HEK293 (cell line): Measurements from ENCODE around the gene FRMD4A.

Source experiments
- CTCF ChIA-PET: fragments of 350-600 bp; formaldehyde crosslinking; extraction: SDS; loops from one replicate; lab custom pipeline; 2021; ENCODE audit warnings: antibody characterized with exemption; lab: Yijun Ruan, JAX
- POLR2A ChIA-PET: fragments of 300-600 bp; formaldehyde crosslinking; extraction: SDS; loops from one replicate; lab custom pipeline; 2020; ENCODE audit warnings: antibody characterized with exemption, inconsistent platforms; lab: Yijun Ruan, JAX
- H3K27ac ChIP-seq: fragments of 200-500 bp; sonication (Bioruptor generic); 2 replicates; pipeline ENCODE4 v1.5.1; 2014; ENCODE audit warnings: low read depth, low read length, control low read depth, inconsistent platforms; ENCODE audit errors: extremely low read depth
- H3K36me3 ChIP-seq, 2 experiments: fragments of 200-500 bp in 1 of 2; sonication (Bioruptor generic) in 1 of 2; 1 replicate in 1 of 2; 2 replicates in 1 of 2; pipeline ENCODE4 v1.5.1; 2014 to 2017; ENCODE audit warnings: inconsistent platforms in 2 of 2, low read length in 2 of 2; ENCODE audit not compliant: control insufficient read depth in 2 of 2, insufficient read depth in 1 of 2
- H3K4me1 ChIP-seq: fragments of 200-500 bp; sonication (Bioruptor generic); 2 replicates; pipeline ENCODE4 v1.5.1; 2014; ENCODE audit warnings: mild to moderate bottlenecking, low read length, inconsistent platforms; ENCODE audit not compliant: control insufficient read depth, insufficient read depth
- H3K4me3 ChIP-seq: 2 replicates; pipeline ENCODE4 v1.5.1; 2011; ENCODE audit warnings: low read depth, mild to moderate bottlenecking, control low read depth, low read length, moderate library complexity
- H3K9me3 ChIP-seq: fragments of 200-500 bp; sonication (Bioruptor generic); 2 replicates; pipeline ENCODE4 v1.5.1; 2014; ENCODE audit warnings: low read depth, low read length, inconsistent platforms; ENCODE audit not compliant: control insufficient read depth, insufficient read depth
- BCL11B ChIP-seq: fragments of 450-650 bp; formaldehyde crosslinking; IDR thresholded peaks from 2 replicates; pipeline ENCODE4 v1.5.1; 2016; ENCODE audit warnings: low read depth, missing biosample characterization, missing genetic modification characterization
- GFI1B ChIP-seq: fragments of 450-650 bp; formaldehyde crosslinking; IDR thresholded peaks from 2 replicates; pipeline ENCODE4 v1.5.1; 2016; ENCODE audit warnings: missing biosample characterization, missing genetic modification characterization
- HOXA7 ChIP-seq: sonication (generic); formaldehyde crosslinking; IDR thresholded peaks from 2 replicates; pipeline ENCODE4 v1.8.1; 2022; ENCODE audit warnings: missing genetic modification reagents, borderline replicate concordance
- MZF1 ChIP-seq: fragments of 450-650 bp; formaldehyde crosslinking; IDR thresholded peaks from 2 replicates; pipeline ENCODE4 v1.5.1; 2017; ENCODE audit warnings: missing biosample characterization, missing genetic modification characterization, borderline replicate concordance
- PRDM2 ChIP-seq: fragments of 450-650 bp; formaldehyde crosslinking; IDR thresholded peaks from 2 replicates; pipeline ENCODE4 v1.5.1; 2016; ENCODE audit warnings: missing biosample characterization, missing genetic modification characterization, borderline replicate concordance
- SP3 ChIP-seq: fragments of 450-650 bp; formaldehyde crosslinking; IDR thresholded peaks from 2 replicates; pipeline ENCODE4 v1.5.1; 2016; ENCODE audit warnings: missing biosample characterization, missing genetic modification characterization
- ZBTB1 ChIP-seq: fragments of 450-650 bp; formaldehyde crosslinking; IDR thresholded peaks from 2 replicates; pipeline ENCODE4 v1.5.1; 2016; ENCODE audit warnings: missing biosample characterization, missing genetic modification characterization
- ZFP3 ChIP-seq: fragments of 450-650 bp; formaldehyde crosslinking; IDR thresholded peaks from 2 replicates; pipeline ENCODE4 v1.5.1; 2016; ENCODE audit warnings: low read depth, missing biosample characterization, missing genetic modification characterization
- ZFP69B ChIP-seq: fragments of 450-650 bp; formaldehyde crosslinking; IDR thresholded peaks from 2 replicates; pipeline ENCODE4 v1.5.1; 2016; ENCODE audit warnings: missing biosample characterization, missing genetic modification characterization
- ZNF23 ChIP-seq: fragments of 450-650 bp; formaldehyde crosslinking; IDR thresholded peaks from 2 replicates; pipeline ENCODE4 v1.5.1; 2016; ENCODE audit warnings: missing biosample characterization, missing genetic modification characterization, borderline replicate concordance
- ZNF302 ChIP-seq: fragments of 450-650 bp; formaldehyde crosslinking; IDR thresholded peaks from 2 replicates; pipeline ENCODE4 v1.5.1; 2016; ENCODE audit warnings: missing biosample characterization, missing genetic modification characterization, low read depth
- ZNF366 ChIP-seq: fragments of 450-650 bp; formaldehyde crosslinking; conservative IDR thresholded peaks from 2 replicates; pipeline ENCODE4 v1.5.1; 2016; ENCODE audit warnings: missing biosample characterization, missing genetic modification characterization
- ZNF449 ChIP-seq: fragments of 450-650 bp; formaldehyde crosslinking; IDR thresholded peaks from 2 replicates; pipeline ENCODE4 v1.5.1; 2017; ENCODE audit warnings: missing biosample characterization, mild to moderate bottlenecking, missing genetic modification characterization, moderate library complexity
- ZNF558 ChIP-seq: fragments of 450-650 bp; formaldehyde crosslinking; IDR thresholded peaks from 2 replicates; pipeline ENCODE4 v1.5.1; 2016; ENCODE audit warnings: missing biosample characterization, missing genetic modification characterization
- ZNF585B ChIP-seq: fragments of 450-650 bp; formaldehyde crosslinking; IDR thresholded peaks from 2 replicates; pipeline ENCODE4 v1.5.1; 2016; ENCODE audit warnings: missing biosample characterization, missing genetic modification characterization
- ZNF596 ChIP-seq: fragments of 450-650 bp; IDR thresholded peaks from 2 replicates; pipeline ENCODE4 v1.5.0; 2018; ENCODE audit warnings: missing biosample characterization, mild to moderate bottlenecking, missing genetic modification characterization, moderate library complexity
- ZNF660 ChIP-seq: fragments of 450-650 bp; IDR thresholded peaks from 2 replicates; pipeline ENCODE4 v1.5.1; 2018; ENCODE audit warnings: missing biosample characterization, mild to moderate bottlenecking, missing genetic modification characterization

Gene FRMD4A

GRCh38 chr10:13661256-13661655, 669.5 kb downstream of the FRMD4A start:
- H3K4me1 ChIP-seq: no peaks in the 10 kb centered on the region
- H3K4me3 ChIP-seq: no peak overlapping the region
- CTCF ChIA-PET: interaction anchor here (0.6 to 2.7 kb wide), 4 partner anchors 75 to 634 kb away, joined by 3 to 28 read pairs (median 4); no protein-coding TSS in a partner anchor
- TF ChIP-seq ZBTB1 (tag by site-specific recombination): no peak
- TF ChIP-seq ZNF585B (tag by site-specific recombination): no peak
- no peak for TF ChIP-seq ZNF302 (tag by site-specific recombination)
- no peak for TF ChIP-seq ZFP3 (tag by site-specific recombination)
- no peak for TF ChIP-seq ZNF558
- no peak for TF ChIP-seq HOXA7 (CRISPR knock-in tag)
- no peak for TF ChIP-seq PRDM2 (tag by site-specific recombination)
- no peak for TF ChIP-seq ZFP69B (tag by site-specific recombination)
- POLR2A ChIA-PET: no interaction called here
- peaks cover 3 to 44% of the 10 kb centered on the region in 2 experiments; a peak in 2 of 3 replicates for H3K36me3 ChIP-seq
- no peak overlapping the region for H3K27ac ChIP-seq
- no peaks in the 10 kb centered on the region for H3K9me3 ChIP-seq

GRCh38 chr10:13660551-13660920, 670.2 kb downstream of the FRMD4A start:
- TF ChIP-seq GFI1B (tag by site-specific recombination): no peak
- TF ChIP-seq ZNF23 (tag by site-specific recombination): no peak
- TF ChIP-seq SP3 (tag by site-specific recombination): no peak
- TF ChIP-seq MZF1 (tag by site-specific recombination): no peak
- TF ChIP-seq ZNF449 (tag by site-specific recombination): no peak
- no peak for TF ChIP-seq ZNF596
- no peak for TF ChIP-seq ZNF660 (tag by site-specific recombination)
- no peak for TF ChIP-seq BCL11B (tag by site-specific recombination)
- no peak for TF ChIP-seq ZNF366 (tag by site-specific recombination)
- Histone ChIP-seq H3K4me3 (no peak overlapping the region), H3K27ac (no peak overlapping the region), H3K9me3 (no peaks in the 10 kb centered on the region), H3K36me3 (peaks cover 3 to 38% of the 10 kb centered on the region in 2 experiments; a peak in 2 of 3 replicates), H3K4me1 (no peaks in the 10 kb centered on the region)
- CTCF ChIA-PET: interaction anchor here (0.7 to 2.7 kb wide), 10 partner anchors 9 to 174 kb away, joined by 3 to 28 read pairs (median 5); no protein-coding TSS in a partner anchor
- POLR2A ChIA-PET: no interaction called here
